ENCODE data around the gene ZBTB2.

Gene ZBTB2

GRCh38 chr6:151414641-151415260 is 23.4 kb upstream of the ZBTB2 start:
- no peak for TF ChIP-seq GATA1 (IDR thresholded peaks at IDR 0.05; ENCODE audit: low read depth, low read length)
- no peak for TF ChIP-seq POLR2A (IDR thresholded peaks at IDR 0.05; ENCODE audit: low read length)
- DNase-seq: no peak

GRCh38 chr6:151413372-151414145 is 22.2 kb upstream of the ZBTB2 start:
- no peak for DNase-seq
- TF ChIP-seq POLR2A (IDR thresholded peaks at IDR 0.05; ENCODE audit: low read length): no peak
- no peak for TF ChIP-seq GATA1 (IDR thresholded peaks at IDR 0.05; ENCODE audit: low read depth, low read length)

- no peak for DNase-seq
- TF ChIP-seq GATA1 (IDR thresholded peaks at IDR 0.05; ENCODE audit: low read depth, low read length): no peak
- TF ChIP-seq POLR2A (IDR thresholded peaks at IDR 0.05; ENCODE audit: low read length): no peak
Measured at GRCh38 chr6:151412909-151413308, 21.6 kb upstream of the ZBTB2 start.

GRCh38 chr6:151409679-151410078 is 18.3 kb upstream of the ZBTB2 start:
- TF ChIP-seq POLR2A (IDR thresholded peaks at IDR 0.05; ENCODE audit: low read length): no peak
- TF ChIP-seq GATA1 (IDR thresholded peaks at IDR 0.05; ENCODE audit: low read depth, low read length): no peak

GRCh38 chr6:151409260-151409659 is 17.9 kb upstream of the ZBTB2 start:
- no peak for DNase-seq
- TF ChIP-seq POLR2A (IDR thresholded peaks at IDR 0.05; ENCODE audit: low read length) (no peak), GATA1 (IDR thresholded peaks at IDR 0.05; ENCODE audit: low read depth, low read length) (no peak)

More at GRCh38 chr6:151409679-151410078, 18.3 kb upstream of the ZBTB2 start:
- DNase-seq: no peak

GRCh38 chr6:151408858-151409257 is 17.5 kb upstream of the ZBTB2 start:
- TF ChIP-seq GATA1 (IDR thresholded peaks at IDR 0.05; ENCODE audit: low read depth, low read length) (no peak), POLR2A (IDR thresholded peaks at IDR 0.05; ENCODE audit: low read length) (no peak)
- DNase-seq: no peak

GRCh38 chr6:151403919-151404308 is 12.6 kb upstream of the ZBTB2 start:
- DNase-seq: no peak
- TF ChIP-seq GATA1 (IDR thresholded peaks at IDR 0.05; ENCODE audit: low read depth, low read length) (no peak), POLR2A (IDR thresholded peaks at IDR 0.05; ENCODE audit: low read length) (no peak)

GRCh38 chr6:151402228-151402627 is 10.9 kb upstream of the ZBTB2 start:
- TF ChIP-seq POLR2A (IDR thresholded peaks at IDR 0.05; ENCODE audit: low read length): no peak
- TF ChIP-seq GATA1 (IDR thresholded peaks at IDR 0.05; ENCODE audit: low read depth, low read length): no peak
- no peak for DNase-seq

GRCh38 chr6:151400473-151400872 is 9.1 kb upstream of the ZBTB2 start:
- no peak for TF ChIP-seq POLR2A (IDR thresholded peaks at IDR 0.05; ENCODE audit: low read length)
- no peak for TF ChIP-seq GATA1 (IDR thresholded peaks at IDR 0.05; ENCODE audit: low read depth, low read length)
- DNase-seq: no peak

GRCh38 chr6:151399679-151400078 is 8.3 kb upstream of the ZBTB2 start:
- TF ChIP-seq GATA1 (IDR thresholded peaks at IDR 0.05; ENCODE audit: low read depth, low read length) (no peak), POLR2A (IDR thresholded peaks at IDR 0.05; ENCODE audit: low read length) (no peak)

GRCh38 chr6:151393410-151393809 is 2.1 kb upstream of the ZBTB2 start:
- TF ChIP-seq POLR2A (IDR thresholded peaks at IDR 0.05; ENCODE audit: low read length): no peak
- no peak for TF ChIP-seq GATA1 (IDR thresholded peaks at IDR 0.05; ENCODE audit: low read depth, low read length)
- no peak for DNase-seq

More at GRCh38 chr6:151399679-151400078, 8.3 kb upstream of the ZBTB2 start:
- DNase-seq: no peak

GRCh38 chr6:151392427-151392826 is 1.1 kb upstream of the ZBTB2 start:
- peak in 1 of 2 experiments; percentile 38 for DNase-seq
- peak; percentile 17 for TF ChIP-seq POLR2A (IDR thresholded peaks at IDR 0.05; ENCODE audit: low read length)
- TF ChIP-seq GATA1 (IDR thresholded peaks at IDR 0.05; ENCODE audit: low read depth, low read length): no peak

- DNase-seq: peak; percentile 89 to 92
- TF ChIP-seq POLR2A (IDR thresholded peaks at IDR 0.05; ENCODE audit: low read length) (no peak), GATA1 (IDR thresholded peaks at IDR 0.05; ENCODE audit: low read depth, low read length) (no peak)
Measured at GRCh38 chr6:151390851-151391470, 398 bp downstream of the ZBTB2 start.

- peak; percentile 98 to 99 for DNase-seq
- TF ChIP-seq GATA1 (IDR thresholded peaks at IDR 0.05; ENCODE audit: low read depth, low read length) (no peak), POLR2A (IDR thresholded peaks at IDR 0.05; ENCODE audit: low read length) (peak; percentile 54)
Measured at GRCh38 chr6:151390276-151390850, 996 bp downstream of the ZBTB2 start.
